Tibial nerve (tissue), 4 donors: ENCODE data around the gene RICTOR.

Experiments used
- EP300 ChIP-seq, 2 donors: sonication (generic); formaldehyde crosslinking; IDR thresholded peaks; one replicate each; pipeline ENCODE4 v1.6.1; 2017; ENCODE audit warnings: antibody characterized with exemption in 2 of 2, mild to moderate bottlenecking in 1 of 2
- POLR2A ChIP-seq, 2 donors: fragments of 450-650 bp; IDR thresholded peaks; one replicate each; pipeline ENCODE4 v1.6.1; 2017; ENCODE audit warnings: antibody characterized with exemption in 2 of 2, mild to moderate bottlenecking in 2 of 2, moderate library complexity in 2 of 2
- TF ChIP-seq, protein P1 (sequence below), 5 experiments: fragments of 200-600 bp in 3 of 5; fragments of 450-650 bp in 2 of 5; sonication (generic) in 3 of 5; IDR thresholded peaks; one replicate each; pipeline ENCODE4 v1.5.1; 2016 to 2019; ENCODE audit warnings: antibody characterized with exemption in 5 of 5, mild to moderate bottlenecking in 3 of 5, moderate library complexity in 2 of 5

DNA sequence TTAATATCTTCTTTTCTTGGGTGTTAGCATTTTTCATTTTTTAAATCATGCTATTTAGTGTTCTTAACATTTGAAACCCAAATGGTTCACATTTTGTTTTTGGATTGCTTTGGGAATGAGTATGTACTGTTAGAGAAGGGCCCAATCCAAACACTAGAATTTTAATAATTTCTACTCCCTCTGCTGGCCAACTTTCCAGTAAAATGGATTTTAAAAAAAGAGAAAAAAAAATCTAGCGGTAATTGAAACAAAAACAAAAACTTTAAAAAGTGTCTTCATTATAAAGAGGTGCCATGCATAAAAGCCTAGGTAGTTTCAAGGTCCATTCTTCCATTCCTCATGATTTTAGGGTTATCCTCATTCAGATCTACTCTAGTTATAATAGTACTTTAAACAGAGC, 32.1 kb upstream of the RICTOR start:
- no peak for TF ChIP-seq EP300 (IDR thresholded peaks at IDR 0.05)
- TF ChIP-seq, protein P1, sequence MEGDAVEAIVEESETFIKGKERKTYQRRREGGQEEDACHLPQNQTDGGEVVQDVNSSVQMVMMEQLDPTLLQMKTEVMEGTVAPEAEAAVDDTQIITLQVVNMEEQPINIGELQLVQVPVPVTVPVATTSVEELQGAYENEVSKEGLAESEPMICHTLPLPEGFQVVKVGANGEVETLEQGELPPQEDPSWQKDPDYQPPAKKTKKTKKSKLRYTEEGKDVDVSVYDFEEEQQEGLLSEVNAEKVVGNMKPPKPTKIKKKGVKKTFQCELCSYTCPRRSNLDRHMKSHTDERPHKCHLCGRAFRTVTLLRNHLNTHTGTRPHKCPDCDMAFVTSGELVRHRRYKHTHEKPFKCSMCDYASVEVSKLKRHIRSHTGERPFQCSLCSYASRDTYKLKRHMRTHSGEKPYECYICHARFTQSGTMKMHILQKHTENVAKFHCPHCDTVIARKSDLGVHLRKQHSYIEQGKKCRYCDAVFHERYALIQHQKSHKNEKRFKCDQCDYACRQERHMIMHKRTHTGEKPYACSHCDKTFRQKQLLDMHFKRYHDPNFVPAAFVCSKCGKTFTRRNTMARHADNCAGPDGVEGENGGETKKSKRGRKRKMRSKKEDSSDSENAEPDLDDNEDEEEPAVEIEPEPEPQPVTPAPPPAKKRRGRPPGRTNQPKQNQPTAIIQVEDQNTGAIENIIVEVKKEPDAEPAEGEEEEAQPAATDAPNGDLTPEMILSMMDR (IDR thresholded peaks at IDR 0.05): peak in 3 of 5 experiments; percentile 7 to 27 (median 12)
- no peak for TF ChIP-seq POLR2A (IDR thresholded peaks at IDR 0.05)
